Neural cell (in vitro differentiated cells): ENCODE measurements around the gene GCLM.

Experiments used
- RAD21 ChIP-seq: fragments of 450-650 bp; conservative IDR thresholded peaks from 2 replicates; pipeline ENCODE4 v1.6.1; 2014; ENCODE audit warnings: antibody characterized with exemption, mild to moderate bottlenecking, moderate library complexity
- REST ChIP-seq: IDR thresholded peaks from 2 replicates; pipeline ENCODE4 v1.6.1; 2012; ENCODE audit warnings: borderline replicate concordance
- TF ChIP-seq, protein P1 (sequence below): fragments of 450-650 bp; IDR thresholded peaks from 2 replicates; pipeline ENCODE4 v1.5.1; 2014; ENCODE audit warnings: antibody characterized with exemption, mild to moderate bottlenecking, moderate library complexity; ENCODE audit not compliant: poor library complexity, severe bottlenecking

- TF ChIP-seq RAD21 (no peak), REST (no peak)
- TF ChIP-seq, protein P1, sequence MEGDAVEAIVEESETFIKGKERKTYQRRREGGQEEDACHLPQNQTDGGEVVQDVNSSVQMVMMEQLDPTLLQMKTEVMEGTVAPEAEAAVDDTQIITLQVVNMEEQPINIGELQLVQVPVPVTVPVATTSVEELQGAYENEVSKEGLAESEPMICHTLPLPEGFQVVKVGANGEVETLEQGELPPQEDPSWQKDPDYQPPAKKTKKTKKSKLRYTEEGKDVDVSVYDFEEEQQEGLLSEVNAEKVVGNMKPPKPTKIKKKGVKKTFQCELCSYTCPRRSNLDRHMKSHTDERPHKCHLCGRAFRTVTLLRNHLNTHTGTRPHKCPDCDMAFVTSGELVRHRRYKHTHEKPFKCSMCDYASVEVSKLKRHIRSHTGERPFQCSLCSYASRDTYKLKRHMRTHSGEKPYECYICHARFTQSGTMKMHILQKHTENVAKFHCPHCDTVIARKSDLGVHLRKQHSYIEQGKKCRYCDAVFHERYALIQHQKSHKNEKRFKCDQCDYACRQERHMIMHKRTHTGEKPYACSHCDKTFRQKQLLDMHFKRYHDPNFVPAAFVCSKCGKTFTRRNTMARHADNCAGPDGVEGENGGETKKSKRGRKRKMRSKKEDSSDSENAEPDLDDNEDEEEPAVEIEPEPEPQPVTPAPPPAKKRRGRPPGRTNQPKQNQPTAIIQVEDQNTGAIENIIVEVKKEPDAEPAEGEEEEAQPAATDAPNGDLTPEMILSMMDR = no peak
These were observed 49.5 kb upstream of the GCLM start for GRCh38 chr1:93958726-93959100.
